Activated CD8-positive, alpha-beta T cell treated with anti-CD3 and anti-CD28 coated beads for 36 hours (primary cell): ENCODE results near the gene GFOD2. TPM values are rescaled to one million over a fixed set of nuclear protein-coding genes. Genes with fewer than 3 reads are reported as not detected.

ENCODE experiments used
- ATAC-seq: fragments of 200-7000 bp; cut with Tn5 transposase; one replicate; pipeline ENCODE4 v1.10.0; 2021; ENCODE audit warnings: mild to moderate bottlenecking, moderate library complexity
- CTCF ChIA-PET: fragments of 350-600 bp; sonication (Branson Sonifier 250); formaldehyde crosslinking; loops from one replicate; lab custom pipeline; 2021; ENCODE audit warnings: antibody characterized with exemption; lab: Charles Lee
- POLR2A ChIA-PET: fragments of 350-600 bp; sonication (Branson Sonifier 250); formaldehyde crosslinking; loops from one replicate; lab custom pipeline; 2021; ENCODE audit warnings: antibody characterized with exemption; lab: Charles Lee
- DNase-seq: peaks from one replicate; pipeline ENCODE4 v3.0.0-alpha.2; 2020
- H3K27ac Mint-ChIP-seq: one replicate; pipeline ENCODE4 v1.8.0; 2021; ENCODE audit warnings: mild to moderate bottlenecking, mixed read lengths
- H3K27me3 Mint-ChIP-seq: one replicate; pipeline ENCODE4 v1.8.0; 2021; ENCODE audit warnings: mixed read lengths
- H3K36me3 Mint-ChIP-seq: one replicate; pipeline ENCODE4 v1.8.0; 2021; ENCODE audit warnings: low read depth, mixed read lengths
- H3K4me1 Mint-ChIP-seq: one replicate; pipeline ENCODE4 v1.8.0; 2021; ENCODE audit warnings: low read depth, mixed read lengths
- H3K4me3 Mint-ChIP-seq: one replicate; pipeline ENCODE4 v1.8.0; 2021; ENCODE audit warnings: mild to moderate bottlenecking, moderate library complexity, mixed read lengths
- H3K9me3 Mint-ChIP-seq: one replicate; pipeline ENCODE4 v1.8.0; 2021; ENCODE audit warnings: mixed read lengths
- intact Hi-C: fragments of 100-400 bp; cut with micrococcal nuclease; formaldehyde crosslinking; loops from one replicate; pipeline ENCODE4 v1.10.0; 2022
- total RNA-seq, 2 experiments: library from RNA; stranded (reverse); gene quantifications; one replicate each; pipeline ENCODE4 v1.2.3, GENCODE V29; 2021
- TF ChIP-seq, protein P1 (sequence below): fragments of 200-600 bp; IDR thresholded peaks from one replicate; pipeline ENCODE4 v1.8.0; 2022; ENCODE audit warnings: antibody characterized with exemption, mild to moderate bottlenecking

Gene GFOD2
- total RNA-seq, 2 experiments from 2014 or later = 11.6 to 14.1 TPM

GRCh38 chr16:67736858-67737257 lies 17.7 kb upstream of the GFOD2 start:
- Mint-ChIP-seq H3K4me3 (no peak overlapping the region), H3K27me3 (no peaks in the 10 kb centered on the region), H3K36me3 (peaks cover 4% of the 10 kb centered on the region), H3K9me3 (no peaks in the 10 kb centered on the region), H3K4me1 (no peaks in the 10 kb centered on the region), H3K27ac (no peak overlapping the region)
- TF ChIP-seq, protein P1, sequence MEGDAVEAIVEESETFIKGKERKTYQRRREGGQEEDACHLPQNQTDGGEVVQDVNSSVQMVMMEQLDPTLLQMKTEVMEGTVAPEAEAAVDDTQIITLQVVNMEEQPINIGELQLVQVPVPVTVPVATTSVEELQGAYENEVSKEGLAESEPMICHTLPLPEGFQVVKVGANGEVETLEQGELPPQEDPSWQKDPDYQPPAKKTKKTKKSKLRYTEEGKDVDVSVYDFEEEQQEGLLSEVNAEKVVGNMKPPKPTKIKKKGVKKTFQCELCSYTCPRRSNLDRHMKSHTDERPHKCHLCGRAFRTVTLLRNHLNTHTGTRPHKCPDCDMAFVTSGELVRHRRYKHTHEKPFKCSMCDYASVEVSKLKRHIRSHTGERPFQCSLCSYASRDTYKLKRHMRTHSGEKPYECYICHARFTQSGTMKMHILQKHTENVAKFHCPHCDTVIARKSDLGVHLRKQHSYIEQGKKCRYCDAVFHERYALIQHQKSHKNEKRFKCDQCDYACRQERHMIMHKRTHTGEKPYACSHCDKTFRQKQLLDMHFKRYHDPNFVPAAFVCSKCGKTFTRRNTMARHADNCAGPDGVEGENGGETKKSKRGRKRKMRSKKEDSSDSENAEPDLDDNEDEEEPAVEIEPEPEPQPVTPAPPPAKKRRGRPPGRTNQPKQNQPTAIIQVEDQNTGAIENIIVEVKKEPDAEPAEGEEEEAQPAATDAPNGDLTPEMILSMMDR = no peak
- DNase-seq (no peak), ATAC-seq (no peak)
- ChIA-PET POLR2A (no interaction called here), CTCF (interaction anchor here (1.2 kb wide), 1 partner anchor 216 kb away, joined by 4 read pairs; no protein-coding TSS in a partner anchor)
- intact Hi-C loops = no loop called here

DNA sequence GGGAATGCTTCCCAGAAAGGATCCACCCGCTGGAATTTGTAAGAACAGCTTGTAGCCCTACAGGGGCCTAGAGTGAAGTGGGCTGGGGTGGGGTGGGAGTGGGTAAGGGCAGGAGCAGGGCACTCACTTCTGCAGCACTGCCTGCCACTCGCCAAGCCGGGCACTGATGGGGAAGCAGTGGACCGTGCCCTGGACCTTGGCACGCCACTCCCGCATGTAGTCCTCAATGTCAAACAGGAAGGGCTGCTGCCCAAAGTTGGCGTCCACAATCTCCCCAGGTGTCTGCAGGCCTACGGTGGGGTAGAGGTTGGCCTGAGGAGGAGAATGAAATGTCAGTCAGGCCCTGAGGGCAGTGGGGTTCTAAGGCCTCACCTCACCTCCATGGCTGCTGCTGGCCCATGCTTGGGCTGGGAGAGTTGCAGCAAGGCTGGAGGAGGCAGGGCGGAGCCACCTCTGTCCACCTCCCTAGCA lies 15.7 kb upstream of the GFOD2 start:
- H3K27me3 Mint-ChIP-seq = no peaks in the 10 kb centered on the region
- H3K36me3 Mint-ChIP-seq = no peaks in the 10 kb centered on the region
- POLR2A ChIA-PET = interaction anchor here (0.6 kb wide), 1 partner anchor 26 kb away, joined by 3 read pairs; no protein-coding TSS in a partner anchor
- ATAC-seq (no peak), DNase-seq (no peak)
- H3K9me3 Mint-ChIP-seq = no peaks in the 10 kb centered on the region
- intact Hi-C loops = no loop called here
- H3K4me1 Mint-ChIP-seq = no peaks in the 10 kb centered on the region
- TF ChIP-seq, protein P1 = no peak
- no peak overlapping the region for H3K27ac Mint-ChIP-seq
- H3K4me3 Mint-ChIP-seq = no peak overlapping the region
- CTCF ChIA-PET = interaction anchor here (1.5 kb wide), 1 partner anchor 82 kb away, joined by 4 read pairs; no protein-coding TSS in a partner anchor

DNA sequence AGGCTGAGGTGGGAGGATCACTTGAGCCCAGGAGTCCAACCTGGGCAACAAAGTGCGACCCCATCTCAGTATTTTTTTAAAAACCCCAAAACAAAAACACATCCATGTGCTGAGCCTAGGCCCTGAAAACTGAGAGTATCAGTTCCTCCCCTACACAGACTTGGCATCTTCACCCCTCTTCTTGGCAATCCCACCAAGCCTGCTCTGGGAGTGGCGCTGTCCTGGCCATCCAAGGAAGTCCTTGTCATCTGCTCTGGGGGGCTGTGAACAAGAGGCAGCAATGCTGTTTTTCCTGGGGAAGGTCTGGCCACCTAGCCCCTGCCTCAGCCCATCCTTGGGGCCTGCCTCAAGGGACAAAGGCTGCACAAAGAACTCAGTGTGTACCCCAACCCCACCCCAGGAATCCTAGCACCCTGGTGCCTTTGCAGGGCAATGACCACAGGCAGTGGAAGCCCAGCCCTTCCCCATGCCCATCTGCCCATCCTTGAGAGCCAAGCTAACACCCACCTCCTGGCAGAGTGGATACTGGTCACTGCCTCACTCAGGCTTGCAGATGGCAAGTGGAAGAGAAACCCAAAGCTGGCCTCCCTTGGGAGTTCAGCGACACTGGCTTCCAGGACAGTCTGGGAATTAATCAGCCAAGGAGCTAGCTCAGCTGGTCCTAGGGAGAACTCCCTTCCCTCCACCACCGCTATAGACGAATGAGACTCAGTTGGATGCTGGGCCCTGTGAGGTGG lies 14.8 kb upstream of the GFOD2 start:
- POLR2A ChIA-PET = interaction anchor here (1.5 kb wide), 1 partner anchor 47 kb away, joined by 3 read pairs; no protein-coding TSS in a partner anchor
- CTCF ChIA-PET = no interaction called here
- H3K4me1 Mint-ChIP-seq = no peaks in the 10 kb centered on the region
- no peaks in the 10 kb centered on the region for H3K27me3 Mint-ChIP-seq
- no peaks in the 10 kb centered on the region for H3K36me3 Mint-ChIP-seq
- intact Hi-C loops = no loop called here
- no peak overlapping the region for H3K27ac Mint-ChIP-seq
- TF ChIP-seq, protein P1 = no peak
- no peak for DNase-seq
- no peaks in the 10 kb centered on the region for H3K9me3 Mint-ChIP-seq
- no peak for ATAC-seq
- H3K4me3 Mint-ChIP-seq = no peak overlapping the region

DNA sequence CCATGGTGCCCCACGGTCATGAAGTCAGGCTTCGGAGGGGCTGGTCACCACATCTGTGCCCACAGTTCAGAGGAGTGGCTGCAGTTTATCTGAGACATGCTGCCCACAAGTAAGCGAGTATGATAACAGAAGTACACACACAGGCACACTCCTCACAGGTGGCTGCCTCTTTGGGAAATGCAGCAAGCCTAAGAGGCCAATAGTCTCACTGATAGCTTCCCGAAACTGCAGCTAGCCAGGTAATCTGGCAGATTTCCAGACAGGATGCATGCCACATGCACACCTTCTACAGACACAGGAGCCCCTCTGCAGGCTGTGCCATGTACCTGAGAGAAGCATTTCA lies 12.6 kb upstream of the GFOD2 start:
- DNase-seq (no peak), ATAC-seq (no peak)
- H3K4me3 Mint-ChIP-seq = no peak overlapping the region
- H3K36me3 Mint-ChIP-seq = peaks cover 2% of the 10 kb centered on the region
- no peak overlapping the region for H3K27ac Mint-ChIP-seq
- intact Hi-C loops = no loop called here
- no peaks in the 10 kb centered on the region for H3K9me3 Mint-ChIP-seq
- TF ChIP-seq, protein P1 = no peak
- ChIA-PET CTCF (interaction anchor here (0.5 kb wide), 1 partner anchor 72 kb away, joined by 3 read pairs; no protein-coding TSS in a partner anchor), POLR2A (no interaction called here)
- H3K4me1 Mint-ChIP-seq = no peaks in the 10 kb centered on the region
- no peaks in the 10 kb centered on the region for H3K27me3 Mint-ChIP-seq

DNA sequence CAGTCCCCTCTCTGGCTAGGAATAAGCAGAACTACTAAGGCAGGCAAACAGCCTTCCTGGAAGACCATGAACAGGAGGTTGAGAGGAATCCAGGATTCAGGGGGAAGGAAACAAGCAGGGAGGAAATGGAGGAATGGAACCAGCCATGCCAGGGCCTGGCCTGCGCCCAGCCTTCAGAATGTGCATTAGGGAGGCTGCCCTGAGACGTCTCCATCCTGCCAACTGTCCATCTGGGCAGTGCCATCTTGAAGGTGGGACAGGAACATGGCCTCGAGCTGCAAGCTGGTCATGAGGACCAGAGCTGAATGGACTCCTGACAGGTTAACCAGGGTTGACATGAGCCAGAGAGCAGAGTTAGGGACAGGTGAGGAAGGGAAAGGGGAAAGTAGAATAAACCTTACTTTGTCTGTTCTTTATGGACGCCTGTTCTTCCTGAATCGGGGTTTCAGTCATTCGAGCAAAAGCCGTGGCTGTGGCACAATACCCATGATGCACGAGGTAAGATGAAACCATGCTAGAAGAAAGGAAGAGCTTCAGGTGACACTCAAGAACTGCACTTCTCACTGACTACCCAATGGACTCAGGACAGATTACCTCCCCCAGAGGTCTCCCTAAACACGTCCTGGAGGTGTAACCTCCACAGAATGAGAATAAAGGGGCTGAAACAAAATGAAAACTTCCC lies 12.1 kb upstream of the GFOD2 start:
- TF ChIP-seq, protein P1 = no peak
- ATAC-seq = no peak
- H3K9me3 Mint-ChIP-seq = no peaks in the 10 kb centered on the region
- H3K4me3 Mint-ChIP-seq = no peak overlapping the region
- intact Hi-C loops = no loop called here
- POLR2A ChIA-PET = no interaction called here
- DNase-seq = no peak
- H3K27ac Mint-ChIP-seq = no peak overlapping the region
- no peaks in the 10 kb centered on the region for H3K27me3 Mint-ChIP-seq
- H3K4me1 Mint-ChIP-seq = no peaks in the 10 kb centered on the region
- CTCF ChIA-PET = interaction anchor here (0.5 kb wide), 1 partner anchor 73 kb away, joined by 3 read pairs; no protein-coding TSS in a partner anchor
- H3K36me3 Mint-ChIP-seq = peaks cover 2% of the 10 kb centered on the region
